ENCODE results near the gene GPR35. TPM values are rescaled to one million over a fixed set of nuclear protein-coding genes. Genes with fewer than 3 reads are reported as not detected.

Gene GPR35
- polyA plus RNA-seq, 1 of the 3 experiments (the other 2 are of a cell fraction): 1.2 TPM

- ChIA-PET CTCF (interaction anchor here (0.9 to 1.4 kb wide), 3 partner anchors 10 to 82 kb away, joined by 3 to 4 read pairs (median 3); no protein-coding TSS in a partner anchor), POLR2A (no interaction called here)
- Histone ChIP-seq H3K79me2 (ENCODE audit: insufficient read depth) (peaks cover 23% of the 10 kb centered on the region; the same call in 1 of the 2 replicates), H3K4me2 (no peak overlapping the region), H3K4me3 (ENCODE audit: low read depth in 2 of 2, low read length in 1 of 2) (no peak overlapping the region), H3K4me1 (ENCODE audit: control insufficient read depth in 1 of 2, insufficient read depth in 2 of 2, low read depth in 1 of 2, low read length in 1 of 2) (peaks cover 0 to 3% of the 10 kb centered on the region in 2 experiments; a peak in 1 of 4 replicates), H2AFZ (ENCODE audit: low read depth) (no peak overlapping the region), H4K20me1 (ENCODE audit: insufficient read depth) (peaks cover 4% of the 10 kb centered on the region; the same call in 1 of the 2 replicates), H3F3A (replicated peaks; ENCODE audit: insufficient read depth) (no peaks in the 10 kb centered on the region), H3K27me3 (ENCODE audit: insufficient read depth) (no peaks in the 10 kb centered on the region), H3K36me3 (replicated peaks in 1 of 2; ENCODE audit: control insufficient read depth in 1 of 2, insufficient read depth in 2 of 2, low read length in 1 of 2) (peaks cover 0 to 40% of the 10 kb centered on the region in 2 experiments), H3K9ac (no peak overlapping the region), H3K9me3 (no peaks in the 10 kb centered on the region), H3K27ac (ENCODE audit: low read depth in 2 of 2, low read length in 1 of 2) (no peak overlapping the region), H3K9me2 (no peaks in the 10 kb centered on the region)
- no peak for TF ChIP-seq MXI1 (IDR thresholded peaks at IDR 0.05; ENCODE audit: low read depth, low read length)
- TF ChIP-seq EP300 (IDR thresholded peaks at IDR 0.05; ENCODE audit: borderline replicate concordance in 1 of 2, low read depth in 1 of 2, low read length in 1 of 2): no peak
- TF ChIP-seq TAF1 (IDR thresholded peaks at IDR 0.05; ENCODE audit: borderline replicate concordance, low read depth, low read length): no peak
- TF ChIP-seq JUND (IDR thresholded peaks at IDR 0.05): no peak
- TF ChIP-seq RXRA (IDR thresholded peaks at IDR 0.05; ENCODE audit: borderline replicate concordance, low read depth): no peak
- TF ChIP-seq MEF2A (IDR thresholded peaks at IDR 0.05; ENCODE audit: borderline replicate concordance, low read depth): no peak
- TF ChIP-seq ELF1 (IDR thresholded peaks at IDR 0.05): no peak
- TF ChIP-seq USF1 (IDR thresholded peaks at IDR 0.05; ENCODE audit: borderline replicate concordance, low read depth): no peak
- no peak for TF ChIP-seq NRF1 (IDR thresholded peaks at IDR 0.05; ENCODE audit: low read depth, low read length)
- no peak for TF ChIP-seq RFX5 (IDR thresholded peaks at IDR 0.05; ENCODE audit: low read length)
- no peak for DNase-seq
- WGBS (ENCODE audit: low lambda C conversion rate): 100% methylated on average over 1 of the region's 17 CpGs
These were observed 29.2 kb upstream of the GPR35 start for GRCh38 chr2:240596080-240596460.

GRCh38 chr2:240596491-240596931 lies 28.8 kb upstream of the GPR35 start:
- no peak overlapping the region for H3K4me2 ChIP-seq
- H3K4me1 ChIP-seq (ENCODE audit: control insufficient read depth in 1 of 2, insufficient read depth in 2 of 2, low read depth in 1 of 2, low read length in 1 of 2): peaks cover 0 to 3% of the 10 kb centered on the region in 2 experiments; a peak in 1 of 4 replicates
- H3K9me2 ChIP-seq: no peaks in the 10 kb centered on the region
- H4K20me1 ChIP-seq (ENCODE audit: insufficient read depth): 0 out of 2 replicates have a peak, but pooled peaks cover 3% of the 10 kb centered on the region
- H3K4me3 ChIP-seq (ENCODE audit: low read depth in 2 of 2, low read length in 1 of 2): no peak overlapping the region
- H3K9ac ChIP-seq: no peak overlapping the region
- no peak overlapping the region for H2AFZ ChIP-seq (ENCODE audit: low read depth)
- H3K9me3 ChIP-seq: no peaks in the 10 kb centered on the region
- H3K27ac ChIP-seq (ENCODE audit: low read depth in 2 of 2, low read length in 1 of 2): no peak overlapping the region
- CTCF ChIA-PET: interaction anchor here (0.9 to 1.4 kb wide), 3 partner anchors 9 to 83 kb away, joined by 3 to 4 read pairs (median 3); no protein-coding TSS in a partner anchor
- DNase-seq: no peak
- POLR2A ChIA-PET: no interaction called here
- H3F3A ChIP-seq (replicated peaks; ENCODE audit: insufficient read depth): no peaks in the 10 kb centered on the region
- peaks cover 20% of the 10 kb centered on the region; the same call in 1 of the 2 replicates for H3K79me2 ChIP-seq (ENCODE audit: insufficient read depth)
- no peaks in the 10 kb centered on the region for H3K27me3 ChIP-seq (ENCODE audit: insufficient read depth)
- H3K36me3 ChIP-seq (replicated peaks in 1 of 2; ENCODE audit: control insufficient read depth in 1 of 2, insufficient read depth in 2 of 2, low read length in 1 of 2): peaks cover 0 to 35% of the 10 kb centered on the region in 2 experiments
- WGBS (ENCODE audit: low lambda C conversion rate): 93% methylated on average over 16 of the region's 23 CpGs
- TF ChIP-seq TAF1 (IDR thresholded peaks at IDR 0.05; ENCODE audit: borderline replicate concordance, low read depth, low read length) (no peak), RCOR1 (IDR thresholded peaks at IDR 0.05; ENCODE audit: low read length) (no peak), POLR2AphosphoS5 (IDR thresholded peaks at IDR 0.05; ENCODE audit: low read depth, low read length) (no peak), YY1 (IDR thresholded peaks at IDR 0.05; ENCODE audit: low read depth) (no peak), SIN3A (IDR thresholded peaks at IDR 0.05; ENCODE audit: borderline replicate concordance, low read depth, low read length) (no peak), IRF3 (IDR thresholded peaks at IDR 0.05; ENCODE audit: low read depth, low read length) (no peak), FOXM1 (IDR thresholded peaks at IDR 0.05; ENCODE audit: low read depth) (no peak), RFX5 (IDR thresholded peaks at IDR 0.05; ENCODE audit: low read length) (no peak), REST (IDR thresholded peaks at IDR 0.05; ENCODE audit: low read depth, low read length) (no peak), CTCF (IDR thresholded peaks at IDR 0.05) (no peak), USF1 (IDR thresholded peaks at IDR 0.05; ENCODE audit: borderline replicate concordance, low read depth) (no peak), RXRA (IDR thresholded peaks at IDR 0.05; ENCODE audit: borderline replicate concordance, low read depth) (no peak), GABPA (IDR thresholded peaks at IDR 0.05; ENCODE audit: low read depth) (no peak)

Data from SK-N-SH (cell line).